ENCODE measurements around the gene ADGRG7.

Gene ADGRG7

DNA sequence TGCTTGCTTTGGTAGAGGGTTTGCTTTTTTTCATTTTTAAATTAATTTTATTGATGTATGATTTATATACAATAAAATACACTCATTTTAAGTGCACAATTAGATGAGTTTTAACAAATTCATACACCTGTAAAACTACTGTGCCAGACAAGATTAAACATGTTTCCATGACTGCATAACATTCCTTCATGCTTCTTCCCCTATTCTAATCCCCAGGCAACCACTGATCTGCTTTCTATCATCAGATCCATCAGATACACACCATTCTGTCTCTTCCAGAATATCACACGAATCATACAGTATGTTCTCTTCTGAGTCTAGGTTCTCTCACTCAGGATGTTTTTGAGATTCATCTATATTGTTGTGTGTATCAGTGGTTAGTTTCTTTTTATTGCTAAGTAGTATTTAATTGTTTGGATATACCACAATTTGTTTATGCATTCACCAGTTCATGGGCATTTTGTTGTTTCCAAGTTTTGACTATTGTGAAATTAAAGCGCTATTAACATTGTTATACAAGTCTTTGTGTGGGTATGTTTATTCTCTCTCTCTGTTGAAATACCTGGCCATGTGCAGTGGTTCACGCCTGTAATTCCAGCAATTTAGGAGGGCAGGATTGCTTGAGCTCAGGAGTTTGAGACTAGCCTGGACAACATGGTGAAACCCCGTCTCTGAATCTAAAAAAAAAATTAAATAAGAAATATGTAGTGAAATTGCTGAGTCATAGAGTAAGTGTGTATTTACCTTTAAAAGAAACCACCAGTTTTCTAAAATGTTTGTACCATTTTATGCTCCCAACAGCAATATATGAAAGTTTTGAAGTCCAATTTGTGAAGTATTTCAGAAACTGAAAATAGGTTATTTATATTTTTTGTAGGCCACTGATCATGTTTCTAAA, 92.9 kb downstream of the ADGRG7 start:
- no peak for DNase-seq

DNA sequence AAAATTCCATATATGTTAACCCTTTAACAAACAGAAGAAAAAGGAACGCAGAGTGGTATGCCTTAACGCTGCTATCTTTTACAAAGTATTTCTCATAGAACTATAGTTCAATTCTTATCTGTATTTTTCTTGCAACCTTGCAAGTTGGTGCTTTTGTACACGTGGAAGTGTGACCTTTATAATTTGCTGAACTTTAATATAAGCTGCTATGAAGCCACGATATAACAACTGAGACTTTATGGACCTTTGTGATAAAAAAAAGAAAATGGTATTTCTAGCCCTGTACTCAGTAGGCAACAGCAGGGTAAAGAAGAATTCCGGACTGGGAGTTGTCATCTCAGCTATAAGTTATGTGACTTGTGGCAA, 93.6 kb downstream of the ADGRG7 start:
- no peak for DNase-seq

DNA sequence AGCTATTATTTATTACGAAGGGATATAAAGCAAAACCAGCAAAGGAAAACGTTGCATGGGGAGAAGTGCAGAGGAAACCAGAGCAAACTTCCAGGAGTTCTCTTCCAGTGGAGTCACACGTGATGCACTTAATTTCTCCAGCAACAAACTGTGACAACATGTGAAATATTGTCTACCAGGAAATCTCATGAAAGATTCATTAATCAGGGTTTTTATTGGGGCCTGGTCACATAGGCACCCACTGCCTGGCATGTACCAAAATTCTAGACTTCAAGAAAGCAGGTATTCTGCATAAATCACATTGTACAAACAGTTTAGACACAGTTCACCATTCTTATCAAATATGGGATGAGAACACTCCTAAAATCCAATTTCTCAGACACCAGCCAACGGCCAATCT, 94.5 kb downstream of the ADGRG7 start:
- DNase-seq: no peak

DNA sequence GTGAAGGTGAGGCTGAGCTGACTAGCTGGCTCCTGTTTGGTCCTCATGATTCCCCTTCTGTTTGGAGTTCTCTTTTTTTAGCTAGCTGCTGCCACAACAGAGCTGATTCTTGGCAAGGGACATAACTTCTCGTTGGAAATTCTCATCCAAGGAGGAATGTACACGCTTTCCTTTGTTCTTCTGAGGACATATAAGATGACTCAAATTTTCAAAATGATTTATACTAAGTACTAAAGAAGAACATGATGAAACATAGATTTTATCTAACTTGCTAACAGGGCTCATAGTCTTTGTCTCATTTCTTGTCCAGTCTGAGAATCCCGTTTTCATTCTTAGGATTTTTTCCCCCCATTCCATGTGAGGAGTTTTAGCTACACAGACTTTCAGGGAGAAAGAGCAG, 97.0 kb downstream of the ADGRG7 start:
- no peak for DNase-seq

DNA sequence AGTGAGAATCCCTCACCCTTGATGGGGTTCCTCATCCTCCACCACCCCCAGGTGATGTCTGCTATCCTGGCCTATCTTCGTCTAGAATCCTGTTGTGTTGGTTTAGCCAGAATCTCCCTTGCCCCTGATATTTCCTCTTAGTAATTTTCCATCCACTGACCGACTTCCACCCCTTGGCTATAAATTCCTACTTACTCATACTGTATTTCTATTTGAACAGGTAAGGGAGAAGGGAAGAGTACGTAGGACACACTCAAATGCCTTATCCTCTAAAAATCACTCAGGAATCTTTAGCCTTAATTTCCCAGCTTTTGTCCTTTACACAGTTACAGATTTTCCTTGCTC, 99.2 kb downstream of the ADGRG7 start:
- no peak for DNase-seq

DNA sequence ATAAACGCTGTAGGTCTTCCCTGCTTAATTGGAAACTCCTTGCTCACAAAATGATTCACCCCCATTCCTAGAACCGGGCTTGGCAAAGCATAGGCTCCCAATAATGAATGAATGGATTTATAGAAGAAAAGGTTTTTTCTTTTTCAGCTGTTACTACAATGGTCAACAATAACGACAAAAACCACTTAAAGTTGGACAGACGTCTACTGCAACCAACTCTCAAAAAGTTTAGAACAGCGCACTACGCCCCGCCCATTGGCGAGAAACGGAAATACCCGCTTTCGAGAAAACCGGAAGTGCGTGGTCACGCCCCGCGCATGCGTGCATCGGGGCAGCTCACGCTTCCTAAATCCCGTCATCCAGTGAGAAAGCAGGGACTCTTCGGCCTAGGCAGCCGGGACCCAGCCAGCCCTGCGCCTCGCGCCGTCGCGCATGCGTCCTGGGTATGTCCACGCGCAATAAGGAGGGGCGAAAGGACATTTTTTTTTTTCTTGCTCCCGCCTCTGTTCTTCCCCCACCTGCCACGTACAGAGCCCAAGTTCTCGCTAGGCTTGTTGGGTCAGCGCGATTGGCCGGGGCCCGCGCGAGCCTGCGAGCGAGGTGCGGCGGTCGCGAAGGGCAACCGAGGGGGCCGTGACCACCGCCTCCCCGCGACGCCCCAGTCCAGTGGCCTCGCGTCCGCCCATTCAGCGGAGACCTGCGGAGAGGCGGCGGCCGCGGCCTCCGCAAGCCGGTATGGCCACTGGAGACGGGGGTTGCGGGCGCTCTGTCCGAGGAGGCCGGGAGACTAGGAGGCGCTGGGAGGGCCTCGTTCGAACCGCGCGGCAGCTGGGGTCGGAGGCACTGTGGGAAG, 99.8 kb downstream of the ADGRG7 start, which contains the start of gene TFG:
TFG (plus strand) TSS at position 506 of the 853 bp plus-strand sequence. CDS start 4,192 bp downstream, outside the sequence.
- DNase-seq: peak; percentile 86

DNA sequence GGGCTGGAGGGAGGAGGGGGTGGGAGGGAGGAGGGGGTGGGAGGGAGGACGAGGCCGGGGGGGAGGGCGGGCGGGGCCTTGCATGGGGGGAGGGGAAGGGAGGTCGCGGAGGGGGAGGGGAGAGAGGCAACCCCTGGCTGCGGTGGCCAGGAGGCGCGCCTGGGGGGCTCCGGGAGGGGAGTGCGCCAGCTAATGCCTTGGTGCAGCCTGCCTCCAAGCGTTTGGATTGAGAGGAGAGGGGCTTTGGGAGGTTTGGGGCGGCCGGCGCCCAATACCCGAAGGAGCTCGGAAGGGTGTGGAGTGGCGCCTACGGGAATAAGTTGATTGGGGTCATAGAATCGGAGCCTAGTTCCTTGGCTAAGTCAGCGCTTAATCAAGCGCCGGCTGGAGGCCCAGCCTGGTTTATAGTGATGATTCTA, 100.5 kb downstream of the ADGRG7 start:
- no peak for DNase-seq

DNA sequence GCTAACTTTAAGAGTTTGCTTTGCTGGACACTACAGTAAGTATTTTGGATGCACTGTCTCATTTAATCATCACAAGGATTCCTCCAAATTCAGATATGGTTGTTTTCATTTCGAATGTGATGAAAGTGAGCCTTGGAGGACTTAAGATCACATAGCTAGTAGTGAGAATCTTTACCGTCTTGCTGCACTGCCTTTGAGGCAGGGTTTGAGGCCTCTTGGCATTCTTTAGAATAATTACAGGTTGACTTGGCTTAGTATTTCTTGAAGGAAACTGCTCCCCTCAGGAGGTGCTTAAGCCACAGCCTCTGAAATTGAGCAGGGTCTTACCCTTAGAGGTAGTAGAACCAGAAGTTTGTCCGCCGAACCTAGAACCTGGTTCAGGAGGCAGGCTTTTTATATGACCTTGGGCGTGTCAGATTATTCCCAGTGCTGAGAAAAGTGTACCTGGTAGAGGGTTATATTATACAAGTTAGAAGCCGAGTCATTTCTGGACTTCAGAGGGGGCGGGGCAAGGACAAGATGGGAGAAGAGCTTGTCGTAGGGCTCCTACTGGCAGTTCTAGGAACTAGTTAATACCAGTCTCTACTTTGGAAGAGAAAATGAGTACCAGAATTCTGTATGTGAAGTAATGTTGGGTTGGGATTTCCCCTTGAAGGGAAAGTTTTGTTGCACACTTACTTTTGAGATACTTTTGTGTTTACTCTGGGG, 101.0 kb downstream of the ADGRG7 start:
- no peak for DNase-seq

DNA sequence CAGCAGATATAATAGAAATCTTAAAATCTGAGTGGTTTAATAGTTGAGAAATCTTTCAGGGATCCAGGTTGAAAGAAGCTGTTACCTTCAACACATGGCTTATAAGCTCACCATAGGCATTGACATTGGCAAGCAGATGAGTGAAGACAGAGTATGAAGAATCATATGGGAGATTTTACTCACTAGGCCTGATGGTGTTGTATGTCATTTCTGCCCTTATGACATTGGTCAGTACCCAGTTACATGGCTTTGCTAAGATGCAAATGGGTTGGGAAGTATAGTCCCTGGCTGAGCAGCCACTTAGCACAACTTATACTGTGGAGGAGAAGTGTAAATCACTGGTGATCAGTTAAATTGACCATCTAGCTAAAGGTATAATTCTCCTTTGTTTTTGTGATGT, 105.8 kb downstream of the ADGRG7 start:
- DNase-seq: no peak

DNA sequence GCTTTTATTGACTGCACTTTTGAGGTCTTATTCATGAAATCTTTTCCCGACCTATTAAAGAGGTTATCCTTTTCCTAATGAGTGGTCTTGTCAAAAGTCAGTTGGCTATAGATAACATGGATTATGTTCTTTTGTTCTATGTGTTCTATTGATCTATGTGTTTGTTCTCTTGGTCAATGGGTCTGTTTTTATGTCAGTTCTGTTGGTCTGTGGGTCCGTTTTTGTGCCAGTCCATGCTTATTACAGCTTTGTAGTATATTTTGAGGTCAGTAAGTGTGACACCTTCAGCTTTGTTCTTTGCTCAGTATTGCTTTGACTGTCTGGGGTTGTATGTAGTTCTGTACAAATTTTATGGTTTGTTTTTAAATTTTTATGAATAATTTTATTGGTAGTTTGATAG, 107.7 kb downstream of the ADGRG7 start:
- DNase-seq: no peak

DNA sequence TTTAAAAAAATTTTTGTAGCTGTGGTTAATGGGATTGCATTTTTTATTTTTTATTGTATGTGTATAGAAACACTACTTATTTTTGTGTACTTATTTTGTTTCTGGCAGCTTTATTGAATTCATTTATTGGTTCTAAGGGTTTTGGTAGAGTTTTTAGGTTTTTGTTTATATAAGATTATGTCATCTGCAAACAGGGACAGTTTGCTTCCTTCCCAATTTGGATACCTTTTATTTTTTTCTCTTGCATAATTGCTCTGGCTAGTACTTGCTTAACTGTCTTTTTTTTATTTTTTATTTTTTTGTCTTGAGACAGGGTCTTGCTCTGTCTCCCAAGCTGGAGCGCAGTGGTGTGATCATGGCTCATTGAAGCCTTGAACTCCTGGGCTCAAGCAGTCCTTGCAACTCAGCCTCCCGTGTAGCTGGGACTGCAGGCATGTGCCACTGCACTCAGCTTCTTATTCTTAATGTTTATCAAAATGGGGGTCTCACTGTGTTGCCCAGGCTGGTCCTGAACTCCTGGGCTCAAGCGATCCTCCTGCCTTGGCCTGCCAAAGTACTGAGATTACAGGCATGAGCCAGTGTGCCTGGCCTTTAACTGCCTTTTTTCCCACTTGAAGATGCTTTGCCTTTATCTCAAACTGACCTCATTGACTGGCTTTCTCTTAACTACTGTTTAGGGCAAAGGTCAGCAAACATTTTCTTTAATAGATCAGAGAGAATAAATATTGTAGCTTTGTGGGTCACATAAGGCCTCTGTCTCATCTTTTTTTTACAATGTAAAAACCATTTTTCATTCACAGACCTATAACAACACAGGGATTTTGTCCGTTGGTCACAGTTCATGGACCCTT, 108.5 kb downstream of the ADGRG7 start:
- DNase-seq: no peak

DNA sequence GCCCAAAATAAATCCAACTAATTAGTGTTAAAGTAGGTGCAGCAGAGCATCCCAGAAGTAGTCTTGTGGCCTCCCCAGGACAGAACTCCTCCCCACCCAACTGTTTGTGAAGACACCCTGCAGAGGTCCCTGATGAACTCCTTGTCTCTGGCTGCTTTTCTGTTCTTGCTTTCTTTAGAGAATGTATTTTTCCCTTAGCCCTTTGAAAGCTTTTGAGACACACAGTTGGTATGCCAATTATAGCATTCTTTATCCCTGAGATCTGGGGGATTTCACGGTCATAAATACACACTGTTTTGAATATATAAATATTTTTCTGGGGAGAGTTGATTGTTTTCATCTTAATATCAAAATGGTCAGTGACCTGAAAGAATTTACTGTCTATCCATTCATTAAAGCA, 109.7 kb downstream of the ADGRG7 start:
- DNase-seq: no peak

DNA sequence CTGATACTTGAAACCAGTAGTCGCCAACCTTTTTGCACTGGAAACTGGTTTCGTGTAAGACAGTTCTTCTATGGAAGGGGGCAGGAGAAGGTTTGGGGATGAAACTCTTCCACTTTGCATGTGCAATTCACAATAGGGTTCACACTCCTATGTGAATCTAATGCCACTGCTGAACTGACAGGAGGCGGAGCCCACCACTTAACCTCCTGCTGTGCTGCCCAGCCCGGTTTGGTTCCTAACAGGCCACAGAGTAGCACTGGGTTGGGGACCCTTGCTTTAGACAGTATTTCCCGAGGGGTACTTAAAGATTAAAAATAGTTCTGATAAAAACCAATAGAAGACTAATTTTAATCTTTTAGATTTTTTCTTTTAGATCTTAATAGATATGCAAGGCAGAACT, 111.0 kb downstream of the ADGRG7 start:
- no peak for DNase-seq

DNA sequence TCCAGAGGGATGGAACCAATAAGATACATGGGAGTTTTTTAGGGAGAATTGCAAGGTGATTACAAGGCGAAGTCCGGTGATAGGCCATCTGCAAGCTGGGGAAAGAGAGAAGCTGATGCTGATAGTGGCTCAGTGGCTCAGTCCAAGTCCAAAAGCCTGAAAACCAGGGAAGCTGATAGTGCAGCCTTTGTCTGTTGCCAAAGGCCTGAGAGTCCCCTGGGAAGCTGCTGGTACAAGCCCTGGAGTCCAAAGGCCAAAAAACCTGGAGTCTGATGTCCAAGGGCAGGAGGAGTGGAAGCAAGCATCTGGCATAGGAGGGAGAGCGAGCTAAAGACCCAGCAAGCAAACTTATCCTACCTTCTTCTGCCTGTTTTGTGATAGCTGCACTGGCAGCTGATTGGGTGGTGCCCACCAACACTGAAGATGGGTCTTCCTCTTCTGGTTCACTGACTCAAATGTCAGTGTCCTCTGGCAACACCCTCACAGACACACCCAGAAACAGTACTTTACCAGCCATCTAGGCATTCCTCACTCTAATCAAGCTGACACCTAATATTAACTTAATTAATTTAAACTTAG, 116.6 kb downstream of the ADGRG7 start:
- no peak for DNase-seq

DNA sequence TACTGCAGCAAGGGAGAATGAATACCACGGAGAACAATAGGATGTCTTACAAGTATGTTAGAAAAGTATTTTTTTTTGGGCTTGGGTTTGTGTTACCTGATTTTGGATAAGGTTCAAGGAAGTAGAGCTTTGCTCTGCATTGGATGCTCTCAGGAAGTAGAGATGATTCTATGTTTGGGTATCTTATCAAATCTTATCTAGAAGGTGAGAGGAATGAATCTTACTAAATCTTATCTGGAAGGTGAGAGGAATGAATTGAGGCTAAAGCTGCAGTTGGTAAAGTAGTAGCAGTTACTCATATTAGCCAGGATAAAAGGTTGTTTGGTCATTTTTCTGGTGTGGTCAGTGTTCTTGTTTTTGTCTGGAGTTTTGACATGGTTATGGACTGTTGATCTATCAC, 117.3 kb downstream of the ADGRG7 start:
- DNase-seq: no peak

DNA sequence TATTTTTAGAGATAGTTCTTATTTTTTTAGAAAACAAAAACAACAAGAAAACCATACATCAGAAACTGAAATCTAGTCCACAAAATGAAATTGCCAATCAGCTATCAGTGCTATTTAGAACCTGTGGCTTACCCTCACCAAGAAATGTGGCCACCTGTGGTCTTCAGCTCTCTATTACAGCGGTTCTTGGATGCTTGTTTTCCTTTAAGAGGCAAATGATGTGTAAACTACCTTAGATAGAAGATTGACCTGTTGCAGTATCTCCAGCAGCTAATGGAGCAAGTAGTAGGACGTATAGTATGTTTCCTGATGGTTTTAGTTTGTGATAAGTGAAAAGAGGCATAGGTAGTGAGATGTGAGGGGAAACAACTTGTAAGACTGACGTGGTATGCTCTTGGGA, 121.1 kb downstream of the ADGRG7 start:
- DNase-seq: no peak

DNA sequence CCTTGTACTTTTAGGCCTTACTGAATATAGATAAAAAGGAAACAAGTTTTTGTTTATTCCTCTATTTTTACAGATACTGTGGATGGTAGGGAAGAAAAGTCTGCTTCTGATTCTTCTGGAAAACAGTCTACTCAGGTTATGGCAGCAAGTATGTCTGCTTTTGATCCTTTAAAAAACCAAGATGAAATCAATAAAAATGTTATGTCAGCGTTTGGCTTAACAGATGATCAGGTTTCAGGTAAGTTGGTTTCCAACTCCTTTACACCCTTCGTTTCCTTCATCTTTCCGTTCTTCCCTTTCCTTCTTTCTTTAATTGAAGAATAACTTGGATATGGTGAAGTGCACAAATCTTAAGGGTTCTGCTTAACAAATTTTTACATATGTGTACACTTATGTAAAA, 123.0 kb downstream of the ADGRG7 start:
- no peak for DNase-seq

DNA sequence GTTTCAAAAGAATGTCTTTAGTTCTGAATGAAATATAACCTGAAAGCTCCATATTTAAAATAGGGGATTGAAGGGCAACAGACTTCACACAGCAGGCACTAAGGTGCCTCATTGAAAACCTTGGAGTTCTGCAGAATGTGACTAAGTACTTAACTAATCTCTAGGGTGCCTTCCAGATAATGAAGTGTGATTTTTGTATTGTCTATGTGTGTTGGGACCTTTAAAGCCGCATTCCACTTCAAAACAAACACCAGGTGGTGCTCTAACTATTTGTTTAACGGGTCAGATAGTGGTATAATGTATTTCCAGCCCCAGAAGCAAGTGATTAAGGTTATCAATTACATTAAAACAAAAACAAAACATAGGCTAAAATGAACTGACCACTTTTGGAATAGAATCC, 127.9 kb downstream of the ADGRG7 start:
- DNase-seq: no peak

DNA sequence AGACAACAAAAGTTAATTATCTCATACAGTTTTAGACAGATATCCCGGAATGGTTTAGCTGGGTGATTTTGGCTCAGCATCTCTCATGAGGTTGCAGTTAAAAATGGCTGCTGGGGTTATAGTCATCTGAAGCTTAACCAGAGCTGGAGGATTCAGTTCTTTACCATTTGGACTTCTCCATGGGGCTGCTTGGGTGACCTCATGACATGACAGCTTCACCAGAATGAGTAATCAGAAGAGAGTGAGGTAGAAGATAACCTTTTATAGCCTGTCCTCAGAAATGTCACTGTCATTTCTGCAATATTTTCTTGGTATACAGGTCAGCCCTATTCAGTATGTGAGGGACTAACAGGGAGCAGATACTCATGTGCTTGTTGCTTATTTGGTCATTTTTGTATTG, 130.8 kb downstream of the ADGRG7 start:
- no peak for DNase-seq

DNA sequence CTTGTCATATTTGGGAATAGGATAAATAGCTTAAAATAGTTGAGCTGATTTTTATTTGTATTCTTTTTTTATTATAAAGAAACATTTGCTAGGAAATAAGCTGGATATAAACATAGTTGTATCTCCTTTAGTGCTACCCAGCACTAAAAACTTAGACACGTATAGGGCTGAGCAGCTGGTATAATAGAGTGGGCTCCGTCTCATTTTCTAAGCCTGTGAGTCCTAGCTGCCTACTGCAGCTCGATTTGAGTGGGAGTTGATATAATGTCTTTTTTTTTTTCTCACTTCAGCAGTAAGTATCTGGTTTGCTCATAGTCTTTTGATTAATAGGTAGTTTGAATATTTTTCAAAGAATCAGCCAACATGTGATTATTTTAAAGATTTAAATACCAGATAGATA, 134.1 kb downstream of the ADGRG7 start:
- DNase-seq: no peak

DNA sequence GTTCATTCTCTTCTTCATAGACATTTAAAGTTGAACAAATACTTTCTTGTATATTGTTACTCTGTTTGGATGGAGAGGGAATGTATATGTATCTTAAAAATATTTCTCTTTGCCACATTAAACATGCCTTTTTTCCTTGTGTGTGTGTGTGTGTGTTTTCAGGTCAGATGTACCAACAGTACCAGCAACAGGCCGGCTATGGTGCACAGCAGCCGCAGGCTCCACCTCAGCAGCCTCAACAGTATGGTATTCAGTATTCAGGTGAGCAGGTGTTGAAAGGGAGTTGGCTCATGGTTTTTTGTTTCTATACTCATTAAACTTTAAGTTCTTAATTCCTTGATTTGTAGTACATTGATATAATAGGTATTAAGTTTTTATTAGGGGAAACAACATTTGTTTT, 135.3 kb downstream of the ADGRG7 start:
- DNase-seq: no peak

Measured in NCI-H748 treated with DMSO at 0.1 percent for 48 hours (cell line).